Erythroblast (primary cell): ENCODE measurements around the gene COL19A1.

ENCODE experiments used
- GATA1 ChIP-seq: IDR thresholded peaks from 2 replicates; pipeline ENCODE4 v1.6.1; 2011; ENCODE audit warnings: low read depth, mild to moderate bottlenecking, control low read depth, low read length, moderate library complexity
- POLR2A ChIP-seq: IDR thresholded peaks from 2 replicates; pipeline ENCODE4 v1.6.1; 2011; ENCODE audit warnings: mild to moderate bottlenecking, low read length

GRCh38 chr6:70210462-70210861 lies 344.1 kb downstream of the COL19A1 start:
- TF ChIP-seq POLR2A (no peak), GATA1 (no peak)
